Measurements from ENCODE around the gene CACNA1B. TPM values are rescaled to one million over a fixed set of nuclear protein-coding genes. Genes with fewer than 3 reads are reported as not detected.

The CACNA1B gene
- total and polyA plus RNA-seq, 9 of the 15 experiments (the other 6 are each of a cell fraction or from before 2014, with no cell fraction given), result 0.01 to 0.04 TPM; not detected in 7

- Histone ChIP-seq H3K4me1 (replicated peaks in 1 of 2; ENCODE audit: control insufficient read depth in 2 of 2, insufficient read depth in 2 of 2, low read length in 2 of 2) (peaks cover 0 to 4% of the 10 kb centered on the region in 2 experiments; a peak in 2 of 5 replicates), H3K4me2 (ENCODE audit: insufficient read depth, low read length) (no peak overlapping the region), H3K9me1 (ENCODE audit: control insufficient read depth, insufficient read depth, low read length) (no peaks in the 10 kb centered on the region), H2AFZ (ENCODE audit: low read depth, low read length) (no peak overlapping the region), H3K9ac (ENCODE audit: insufficient read depth in 1 of 2, low read depth in 2 of 2, low read length in 2 of 2) (no peak overlapping the region), H3K27ac (ENCODE audit: extremely low read depth, low read depth, low read length) (no peak overlapping the region), H3K36me3 (ENCODE audit: control insufficient read depth, insufficient read depth, low read length) (no peaks in the 10 kb centered on the region), H3K9me3 (replicated peaks; ENCODE audit: control insufficient read depth, insufficient read depth, low read depth, low read length) (no peaks in the 10 kb centered on the region), H3K4me3 (no peak overlapping the region), H4K20me1 (replicated peaks; ENCODE audit: control insufficient read depth, insufficient read depth, low read length) (no peaks in the 10 kb centered on the region; the same call in 1 of the 2 replicates), H3K79me2 (ENCODE audit: control insufficient read depth, insufficient read depth, low read length) (no peaks in the 10 kb centered on the region), H3K27me3 (ENCODE audit: control insufficient read depth in 2 of 2, insufficient read depth in 2 of 2, low read length in 2 of 2) (peaks cover 0 to 65% of the 10 kb centered on the region in 2 experiments; a peak in 3 of 5 replicates)
- ChIA-PET CTCF (ENCODE audit: low intra/inter-chr PET ratio) (no interaction called here), POLR2A (interaction anchor here (0.6 to 1.2 kb wide), 2 partner anchors 15 to 130 kb away, joined by 3 to 4 read pairs; no protein-coding TSS in a partner anchor)
- DNase-seq (ENCODE audit: extremely low read depth in 1 of 4, low spot score in 3 of 4) (peak in 2 of 4 experiments; percentile 20 to 36), FAIRE-seq (peak; percentile 51), ATAC-seq (peak; percentile 78)
- no TSS peak for BruUV-seq (replicated peaks)
- 9% methylated on average over 22 of the region's 30 CpGs for WGBS (ENCODE audit: insufficient coverage, low coverage, missing lambda C conversion rate)
- intact Hi-C loops (cut with micrococcal nuclease) (loop anchor here (5.0 kb wide), 1 partner anchor 429 kb away; no protein-coding TSS in a partner anchor), in situ Hi-C loops (cut with MboI) (no loop called here)
- TF ChIP-seq L3MBTL2 (IDR thresholded peaks at IDR 0.05), result no peak
- TF ChIP-seq SAP30 (IDR thresholded peaks at IDR 0.05; ENCODE audit: borderline replicate concordance, insufficient read depth, low read depth, low read length, poor library complexity, severe bottlenecking), result no peak
- peak; percentile 38; the same call in 1 of the 2 replicates for TF ChIP-seq STAG1 (CRISPR knock-in tag; IDR thresholded peaks at IDR 0.05; ENCODE audit: borderline replicate concordance)
- peak; percentile 60 to 62 (median 61) for TF ChIP-seq CTCF (IDR thresholded peaks at IDR 0.05 in 2 of 3, conservative IDR thresholded peaks at IDR 0.05 in 1 of 3; ENCODE audit: insufficient read depth in 2 of 3, low read depth in 1 of 3, low read length in 3 of 3)
- peak in 1 of 2 experiments; percentile 41; a peak in 2 of 4 replicates for TF ChIP-seq RAD21 (CRISPR knock-in tag; conservative IDR thresholded peaks at IDR 0.05 in 1 of 2, IDR thresholded peaks at IDR 0.05 in 1 of 2)
- peak; percentile 24; the same call in 1 of the 2 replicates for TF ChIP-seq REST (IDR thresholded peaks at IDR 0.05; ENCODE audit: borderline replicate concordance)
- no peak for TF ChIP-seq REST (CRISPR knock-in tag; IDR thresholded peaks at IDR 0.05; ENCODE audit: low read depth)
These were observed 223.2 kb downstream of the CACNA1B start for GRCh38 chr9:138100711-138101350.
